Gastrocnemius medialis (tissue), 4 donors: ENCODE measurements around the gene TSPAN14.

Source experiments
- CTCF ChIP-seq, 5 experiments: fragments of 450-650 bp in 3 of 5; fragments of 200-600 bp in 2 of 5; sonication (generic) in 2 of 5; IDR thresholded peaks in 4 of 5; conservative IDR thresholded peaks in 1 of 5; 1 replicate in 4 of 5; 2 replicates in 1 of 5; pipeline ENCODE4 v1.5.1; 2016 to 2019; ENCODE audit warnings: antibody characterized with exemption in 5 of 5, mild to moderate bottlenecking in 3 of 5, moderate library complexity in 3 of 5
- POLR2A ChIP-seq, 2 donors: fragments of 450-650 bp; IDR thresholded peaks; one replicate each; pipeline ENCODE4 v1.6.1; 2017; ENCODE audit warnings: antibody characterized with exemption in 2 of 2, mild to moderate bottlenecking in 2 of 2, moderate library complexity in 2 of 2

GRCh38 chr10:80509108-80509402, 54.9 kb downstream of the TSPAN14 start:
- TF ChIP-seq CTCF (IDR thresholded peaks at IDR 0.05 in 4 of 5, conservative IDR thresholded peaks at IDR 0.05 in 1 of 5) (no peak), POLR2A (IDR thresholded peaks at IDR 0.05) (no peak)
